H1 (cell line): ENCODE results near the gene AK8. TPM values are rescaled to one million over a fixed set of nuclear protein-coding genes. Genes with fewer than 3 reads are reported as not detected.

Source experiments
- CTCF ChIA-PET: fragments of 300-600 bp; sonication (Branson Sonifier 250); formaldehyde crosslinking; loops from one replicate; lab custom pipeline; 2021; ENCODE audit not compliant: partially characterized antibody; lab: Charles Lee
- POLR2A ChIA-PET: fragments of 300-600 bp; sonication (Branson Sonifier 250); formaldehyde crosslinking; loops from one replicate; lab custom pipeline; 2021; ENCODE audit warnings: inconsistent platforms; ENCODE audit not compliant: partially characterized antibody; lab: Charles Lee
- DNase-seq, 2 experiments: peaks; one replicate each; pipeline versions ENCODE4 v3.0.0 to v3.0.0-alpha.2; 2010 to 2022; ENCODE audit warnings: low spot score in 2 of 2, low read depth in 1 of 2, mixed read lengths in 1 of 2
- FAIRE-seq: peaks from 2 replicates; lab custom pipeline; 2011; peaks lifted over from hg19 to GRCh38; lab: Jason Lieb, UNC
- H2AFZ ChIP-seq: 2 replicates; pipeline ENCODE4 v1.8.1; 2012; ENCODE audit warnings: low read length, inconsistent platforms
- H2AK5ac ChIP-seq: 2 replicates; pipeline ENCODE4 v1.6.1; 2013; ENCODE audit warnings: low read depth, low read length
- H2BK120ac ChIP-seq: replicated peaks from 2 replicates; pipeline ENCODE3; 2013; ENCODE audit warnings: low read depth, low read length, inconsistent platforms
- H2BK12ac ChIP-seq: 2 replicates; pipeline ENCODE4 v1.6.1; 2013; ENCODE audit warnings: low read depth, low read length
- H2BK15ac ChIP-seq: 2 replicates; pipeline ENCODE4 v1.6.1; 2013; ENCODE audit warnings: low read length
- H2BK20ac ChIP-seq: 2 replicates; pipeline ENCODE4 v1.6.1; 2013; ENCODE audit warnings: low read length
- H2BK5ac ChIP-seq: 2 replicates; pipeline ENCODE4 v1.6.1; 2013; ENCODE audit warnings: low read depth, low read length
- H3K14ac ChIP-seq: 2 replicates; pipeline ENCODE4 v1.6.1; 2013; ENCODE audit warnings: inconsistent platforms; ENCODE audit not compliant: insufficient read length
- H3K18ac ChIP-seq: 2 replicates; pipeline ENCODE4 v1.6.1; 2013; ENCODE audit warnings: low read length; ENCODE audit errors: extremely low read depth
- H3K23ac ChIP-seq: 2 replicates; pipeline ENCODE4 v1.6.1; 2013; ENCODE audit warnings: inconsistent platforms; ENCODE audit not compliant: insufficient read length
- H3K23me2 ChIP-seq: 2 replicates; pipeline ENCODE4 v1.6.1; 2013; ENCODE audit warnings: low read depth, low read length
- H3K27ac ChIP-seq: 2 replicates; pipeline ENCODE4 v1.6.1; 2011; ENCODE audit warnings: low read depth, low read length, inconsistent platforms
- H3K27me3 ChIP-seq, 4 experiments: replicated peaks in 1 of 4; 1 replicate in 1 of 4; 2 replicates in 3 of 4; pipeline versions ENCODE4 v1.6.1 to v1.8.1; 2011 to 2013; ENCODE audit warnings: low read length in 3 of 4, mild to moderate bottlenecking in 3 of 4, inconsistent platforms in 2 of 4, mixed read lengths in 2 of 4, moderate library complexity in 1 of 4; ENCODE audit not compliant: control insufficient read depth in 3 of 4, insufficient read depth in 3 of 4; ENCODE audit errors: extremely low read depth in 1 of 4
- H3K36me3 ChIP-seq, 4 experiments: 2 replicates each; pipeline versions ENCODE4 v1.6.1 to v1.8.1; 2011 to 2013; ENCODE audit warnings: mild to moderate bottlenecking in 4 of 4, low read length in 3 of 4, moderate library complexity in 2 of 4, control low read depth in 1 of 4, inconsistent platforms in 1 of 4; ENCODE audit not compliant: insufficient read depth in 4 of 4, control insufficient read depth in 2 of 4
- H3K4ac ChIP-seq: replicated peaks from 2 replicates; pipeline ENCODE3; 2013; ENCODE audit warnings: low read length, low read depth, mixed read lengths, inconsistent platforms; ENCODE audit not compliant: insufficient read length
- H3K4me1 ChIP-seq, 4 experiments: replicated peaks in 1 of 4; 1 replicate in 1 of 4; 2 replicates in 3 of 4; pipeline versions ENCODE4 v1.6.1 to v1.8.1; 2011 to 2013; ENCODE audit warnings: low read length in 3 of 4, inconsistent platforms in 2 of 4, mixed read lengths in 1 of 4; ENCODE audit not compliant: insufficient read depth in 4 of 4, control insufficient read depth in 3 of 4
- H3K4me2 ChIP-seq, 2 experiments: 2 replicates each; pipeline versions ENCODE4 v1.6.1 to v1.8.1; 2011 to 2013; ENCODE audit warnings: low read depth in 2 of 2, low read length in 2 of 2, control low read depth in 1 of 2, inconsistent platforms in 1 of 2, mild to moderate bottlenecking in 1 of 2; ENCODE audit not compliant: insufficient read depth in 1 of 2
- H3K4me3 ChIP-seq, 4 experiments: fragments of 200-600, 300-600 bp in 1 of 4; sonication (generic), shearing (Covaris generic), sonication (Bioruptor Twin) in 1 of 4; 2 replicates each; pipeline versions ENCODE4 v1.5.1 to v1.8.1; 2011 to 2016; ENCODE audit warnings: low read length in 4 of 4, low read depth in 3 of 4, control low read depth in 2 of 4, inconsistent platforms in 2 of 4, mild to moderate bottlenecking in 2 of 4, mixed read lengths in 1 of 4, moderate library complexity in 1 of 4; ENCODE audit not compliant: insufficient read depth in 2 of 4; ENCODE audit errors: extremely low read depth in 1 of 4
- H3K56ac ChIP-seq: replicated peaks from 2 replicates; pipeline ENCODE3; 2013; ENCODE audit warnings: low read depth, mild to moderate bottlenecking, mixed read lengths, low read length, inconsistent platforms; ENCODE audit not compliant: insufficient read length
- H3K79me1 ChIP-seq: 2 replicates; pipeline ENCODE4 v1.6.1; 2013; ENCODE audit warnings: low read depth, low read length, control low read depth
- H3K79me2 ChIP-seq, 2 experiments: 2 replicates each; pipeline versions ENCODE4 v1.6.1 to v1.8.1; 2012 to 2013; ENCODE audit warnings: low read length in 2 of 2, mild to moderate bottlenecking in 2 of 2, inconsistent platforms in 1 of 2; ENCODE audit not compliant: insufficient read depth in 2 of 2, control insufficient read depth in 1 of 2
- H3K9ac ChIP-seq, 4 experiments: replicated peaks in 1 of 4; 1 replicate in 1 of 4; 2 replicates in 3 of 4; pipeline versions ENCODE4 v1.6.1 to v1.8.1; 2011 to 2013; ENCODE audit warnings: low read depth in 3 of 4, low read length in 3 of 4, control low read depth in 2 of 4, mild to moderate bottlenecking in 2 of 4, moderate library complexity in 2 of 4, inconsistent platforms in 1 of 4; ENCODE audit errors: extremely low read depth in 1 of 4
- H3K9me3 ChIP-seq, 2 experiments: 2 replicates each; pipeline versions ENCODE4 v1.6.1 to v1.8.1; 2012 to 2013; ENCODE audit warnings: mild to moderate bottlenecking in 2 of 2, moderate library complexity in 2 of 2, control low read depth in 1 of 2, inconsistent platforms in 1 of 2, low read depth in 1 of 2, low read length in 1 of 2, mixed read lengths in 1 of 2; ENCODE audit not compliant: insufficient read depth in 2 of 2
- H4K20me1 ChIP-seq, 2 experiments: replicated peaks in 1 of 2; 2 replicates each; pipeline versions ENCODE3 to v1.8.1; 2011 to 2013; ENCODE audit warnings: inconsistent platforms in 2 of 2, low read length in 2 of 2, mild to moderate bottlenecking in 1 of 2; ENCODE audit not compliant: insufficient read depth in 2 of 2, control insufficient read depth in 1 of 2
- H4K5ac ChIP-seq: 2 replicates; pipeline ENCODE4 v1.6.1; 2013; ENCODE audit warnings: low read length, low read depth, mixed read lengths, inconsistent platforms; ENCODE audit not compliant: insufficient read length
- H4K8ac ChIP-seq: 2 replicates; pipeline ENCODE4 v1.8.0; 2013; ENCODE audit warnings: mild to moderate bottlenecking, moderate library complexity, low read length, inconsistent platforms; ENCODE audit not compliant: insufficient read depth; ENCODE audit errors: extremely low read depth
- H4K91ac ChIP-seq: replicated peaks from 2 replicates; pipeline ENCODE3; 2013; ENCODE audit warnings: low read length, mixed read lengths, inconsistent platforms; ENCODE audit not compliant: insufficient read length
- ASH2L ChIP-seq: fragments of 200-600, 300-600 bp; sonication (generic); IDR thresholded peaks from one replicate; pipeline ENCODE4 v1.7.1; 2017; ENCODE audit warnings: low read length
- CBX5 ChIP-seq: fragments of 300-800, 300-1000 bp; sonication (generic); IDR thresholded peaks from 2 replicates; pipeline ENCODE4 v1.7.1; 2016; ENCODE audit warnings: antibody characterized with exemption, low read length, low read depth
- CBX8 ChIP-seq: fragments of 300-800, 300-1000 bp; sonication (generic); IDR thresholded peaks from 2 replicates; pipeline ENCODE4 v1.7.1; 2016; ENCODE audit warnings: low read depth, low read length, borderline replicate concordance
- CREB1 ChIP-seq: IDR thresholded peaks from 2 replicates; pipeline ENCODE4 v1.6.1; 2012; ENCODE audit warnings: inconsistent platforms
- JUND ChIP-seq: IDR thresholded peaks from 2 replicates; pipeline ENCODE4 v1.6.1; 2011; ENCODE audit warnings: mild to moderate bottlenecking, improper control_type of control experiment, low read length
- MAFK ChIP-seq: IDR thresholded peaks from 2 replicates; pipeline ENCODE4 v1.6.1; 2012; ENCODE audit warnings: low read depth, mild to moderate bottlenecking, improper control_type of control experiment, low read length
- NANOG ChIP-seq: IDR thresholded peaks from 2 replicates; pipeline ENCODE4 v1.6.1; 2011; ENCODE audit warnings: low read length, low read depth, mild to moderate bottlenecking, inconsistent platforms; ENCODE audit not compliant: insufficient read depth, poor library complexity, severe bottlenecking
- SIRT6 ChIP-seq: IDR thresholded peaks from one replicate; pipeline ENCODE4 v1.7.1; 2012; ENCODE audit warnings: low read length, inconsistent platforms
- SIX5 ChIP-seq: IDR thresholded peaks from 2 replicates; pipeline ENCODE4 v1.6.1; 2011; ENCODE audit warnings: mild to moderate bottlenecking, low read depth, low read length
- YY1 ChIP-seq: IDR thresholded peaks from 2 replicates; pipeline ENCODE4 v1.6.1; 2011; ENCODE audit warnings: low read depth, mild to moderate bottlenecking, low read length
- ZNF274 ChIP-seq: IDR thresholded peaks from 2 replicates; pipeline ENCODE4 v1.7.0; 2012; ENCODE audit warnings: low read length, borderline replicate concordance; ENCODE audit errors: extremely low read depth
- WGBS, 2 experiments: shearing (Covaris generic) in 1 of 2; methylation state at CpG; one replicate each; pipeline versions ENCODE4 v1.1.6 to v1.1.7; 2013 to 2015; ENCODE audit warnings: low lambda C conversion rate in 2 of 2, mixed read lengths in 2 of 2, inconsistent platforms in 1 of 2, low coverage in 1 of 2, missing lambda C conversion rate in 1 of 2; ENCODE audit not compliant: insufficient replicate concordance in 2 of 2, insufficient coverage in 1 of 2, insufficient read length in 1 of 2; ENCODE audit errors: extremely low coverage in 1 of 2, missing lambda C conversion rate in 1 of 2; 5-methylcytosine and 5-hydroxymethylcytosine counted together
- polyA plus RNA-seq, 7 experiments: library from polyadenylated mRNA; depleted of rRNA in 3 of 7; stranded (reverse) in 5 of 7; unstranded in 2 of 7; fragments of >200 nt in 5 of 7; fragments of 200-250 nt in 2 of 7; gene quantifications; 1 replicate in 5 of 7; 2 replicates in 1 of 7; 4 replicates in 1 of 7; pipeline versions ENCODE4 v1.2.1 to v1.2.3, GENCODE V29; 2011 to 2013; ENCODE audit warnings: missing spikeins in 2 of 7, mixed read lengths in 2 of 7
- total RNA-seq: library from RNA; stranded (reverse); fragmentation: NEBNext Ultra II Directional; extraction: Animal tissue kit (Norgen Biotek cat#: 25700); gene quantifications from 2 replicates; pipeline ENCODE4 v1.2.1, GENCODE V29; 2021
- TF ChIP-seq, protein P1 (sequence below), 3 experiments: IDR thresholded peaks; 1 replicate in 2 of 3; 2 replicates in 1 of 3; pipeline versions ENCODE4 v1.5.1 to v1.6.1; 2011; ENCODE audit warnings: low read length in 3 of 3, mild to moderate bottlenecking in 3 of 3, inconsistent platforms in 2 of 3, low read depth in 1 of 3, moderate library complexity in 1 of 3; ENCODE audit not compliant: insufficient read depth in 1 of 3; ENCODE audit errors: control extremely low read depth in 1 of 3

The AK8 gene
- total and polyA plus RNA-seq, 2 of the 8 experiments (the other 6 are each of a cell fraction or from before 2014, with no cell fraction given), result 0.35 to 0.48 TPM

DNA sequence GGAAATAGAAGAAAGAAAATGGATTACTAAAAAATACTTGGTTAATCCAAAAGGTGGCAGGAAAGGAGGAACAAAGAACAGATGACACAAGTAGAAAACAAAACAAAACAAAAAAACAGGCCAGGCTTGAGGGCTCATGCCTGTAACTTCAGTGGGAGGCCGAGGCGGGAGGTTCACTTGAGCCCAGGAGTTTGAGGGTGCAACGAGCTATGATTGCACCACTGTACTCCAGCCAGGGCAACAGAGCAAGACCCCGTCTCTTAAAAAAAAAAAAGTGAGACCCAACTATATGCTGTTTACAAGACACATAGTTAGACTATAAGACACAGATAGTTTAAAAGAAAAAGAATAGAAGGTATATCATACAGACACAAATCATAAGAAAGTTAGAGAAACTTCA lies 59.5 kb downstream of the AK8 start:
- Histone ChIP-seq H3K79me2 (no peaks in the 10 kb centered on the region), H3K9me3 (no peaks in the 10 kb centered on the region), H2AK5ac (no peak overlapping the region), H3K79me1 (no peaks in the 10 kb centered on the region), H2BK120ac (no peak overlapping the region), H3K4me1 (no peaks in the 10 kb centered on the region), H4K20me1 (peaks cover 0 to 2% of the 10 kb centered on the region in 2 experiments), H2BK12ac (no peak overlapping the region), H4K5ac (no peak overlapping the region), H3K9ac (no peak overlapping the region), H3K4me3 (no peak overlapping the region), H3K4me2 (no peak overlapping the region), H3K23ac (no peak overlapping the region), H2BK15ac (no peak overlapping the region), H3K27ac (no peak overlapping the region), H3K27me3 (no peaks in the 10 kb centered on the region; a peak in 1 of 7 replicates), H3K23me2 (no peaks in the 10 kb centered on the region), H2AFZ (no peak overlapping the region), H3K18ac (no peak overlapping the region), H3K4ac (no peak overlapping the region), H3K56ac (no peak overlapping the region), H2BK5ac (no peak overlapping the region), H3K14ac (no peak overlapping the region), H3K36me3 (no peaks in the 10 kb centered on the region), H4K91ac (no peak overlapping the region), H2BK20ac (no peak overlapping the region), H4K8ac (no peak overlapping the region)
- POLR2A ChIA-PET, result no interaction called here
- no peak for DNase-seq
- CTCF ChIA-PET, result interaction anchor here (1.0 kb wide), 1 partner anchor 52 kb away, joined by 3 read pairs; no protein-coding TSS in a partner anchor
- WGBS, 2 experiments, result 65% methylated on average over 4 of the region's 4 CpGs; no CpG with 5 or more reads in 1 of the 2 experiments
- FAIRE-seq, result no peak
- no peak for TF ChIP-seq MAFK
- no peak for TF ChIP-seq SIRT6
- no peak for TF ChIP-seq CREB1
- no peak for TF ChIP-seq CBX5
- no peak for TF ChIP-seq SIX5
- TF ChIP-seq CBX8, result no peak
- no peak for TF ChIP-seq ZNF274
- no peak for TF ChIP-seq JUND
- TF ChIP-seq NANOG, result no peak
- no peak for TF ChIP-seq YY1
- TF ChIP-seq ASH2L, result no peak
- TF ChIP-seq, protein P1, sequence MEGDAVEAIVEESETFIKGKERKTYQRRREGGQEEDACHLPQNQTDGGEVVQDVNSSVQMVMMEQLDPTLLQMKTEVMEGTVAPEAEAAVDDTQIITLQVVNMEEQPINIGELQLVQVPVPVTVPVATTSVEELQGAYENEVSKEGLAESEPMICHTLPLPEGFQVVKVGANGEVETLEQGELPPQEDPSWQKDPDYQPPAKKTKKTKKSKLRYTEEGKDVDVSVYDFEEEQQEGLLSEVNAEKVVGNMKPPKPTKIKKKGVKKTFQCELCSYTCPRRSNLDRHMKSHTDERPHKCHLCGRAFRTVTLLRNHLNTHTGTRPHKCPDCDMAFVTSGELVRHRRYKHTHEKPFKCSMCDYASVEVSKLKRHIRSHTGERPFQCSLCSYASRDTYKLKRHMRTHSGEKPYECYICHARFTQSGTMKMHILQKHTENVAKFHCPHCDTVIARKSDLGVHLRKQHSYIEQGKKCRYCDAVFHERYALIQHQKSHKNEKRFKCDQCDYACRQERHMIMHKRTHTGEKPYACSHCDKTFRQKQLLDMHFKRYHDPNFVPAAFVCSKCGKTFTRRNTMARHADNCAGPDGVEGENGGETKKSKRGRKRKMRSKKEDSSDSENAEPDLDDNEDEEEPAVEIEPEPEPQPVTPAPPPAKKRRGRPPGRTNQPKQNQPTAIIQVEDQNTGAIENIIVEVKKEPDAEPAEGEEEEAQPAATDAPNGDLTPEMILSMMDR (IDR thresholded peaks at IDR 0.05; ENCODE audit: control extremely low read depth in 1 of 3, insufficient read depth in 1 of 3, low read depth in 1 of 3, low read length in 3 of 3), result no peak
